Bronchial epithelial cell (primary cell): ENCODE data around the gene FIBCD1. TPM values are rescaled to one million over a fixed set of nuclear protein-coding genes. Genes with fewer than 3 reads are reported as not detected.

Source experiments
- DNase-seq: peaks from one replicate; pipeline ENCODE4 v3.0.0-alpha.2; 2010; ENCODE audit warnings: low read depth
- FAIRE-seq: peaks from 2 replicates; lab custom pipeline; 2011; peaks lifted over from hg19 to GRCh38; lab: Jason Lieb, UNC
- H3K27me3 ChIP-seq: 2 replicates; pipeline ENCODE4 v1.5.1; 2011; ENCODE audit warnings: low read length; ENCODE audit not compliant: control insufficient read depth, insufficient read depth
- H3K36me3 ChIP-seq: 2 replicates; pipeline ENCODE4 v1.5.1; 2011; ENCODE audit warnings: low read length; ENCODE audit not compliant: control insufficient read depth, insufficient read depth
- H3K4me3 ChIP-seq: 2 replicates; pipeline ENCODE4 v1.5.1; 2011; ENCODE audit warnings: mild to moderate bottlenecking, low read depth, low read length, control low read depth
- CTCF ChIP-seq: IDR thresholded peaks from 2 replicates; pipeline ENCODE4 v1.5.1; 2011; ENCODE audit warnings: mild to moderate bottlenecking, moderate library complexity, low read length, control low read depth, inconsistent platforms; ENCODE audit not compliant: insufficient read depth, severe bottlenecking
- total RNA-seq: library from RNA; depleted of rRNA; stranded (reverse); fragments of >200 nt; gene quantifications from 2 replicates; pipeline ENCODE4 v1.2.1, GENCODE V29; 2014

The FIBCD1 gene
- total RNA-seq, 1 donor from 2014 or later: 0.26 TPM

GRCh38 chr9:130965680-130966079, 26.6 kb upstream of the FIBCD1 start:
- TF ChIP-seq CTCF: no peak
- DNase-seq: no peak
- Histone ChIP-seq H3K4me3 (no peak overlapping the region), H3K36me3 (no peaks in the 10 kb centered on the region), H3K27me3 (no peaks in the 10 kb centered on the region)
- FAIRE-seq: no peak

- no peaks in the 10 kb centered on the region for H3K27me3 ChIP-seq
- FAIRE-seq (no peak), DNase-seq (no peak)
- no peak for TF ChIP-seq CTCF
- H3K4me3 ChIP-seq: no peak overlapping the region
- H3K36me3 ChIP-seq: no peaks in the 10 kb centered on the region
Observed at GRCh38 chr9:130963916-130964315, 24.9 kb upstream of the FIBCD1 start.

GRCh38 chr9:130963337-130963908, 24.4 kb upstream of the FIBCD1 start:
- Histone ChIP-seq H3K36me3 (no peaks in the 10 kb centered on the region), H3K27me3 (no peaks in the 10 kb centered on the region), H3K4me3 (no peak overlapping the region)
- no peak for TF ChIP-seq CTCF
- FAIRE-seq: no peak
- DNase-seq: no peak

GRCh38 chr9:130962418-130963316, 23.6 kb upstream of the FIBCD1 start:
- DNase-seq (peak; percentile 92), FAIRE-seq (no peak)
- TF ChIP-seq CTCF: no peak
- Histone ChIP-seq H3K36me3 (no peaks in the 10 kb centered on the region), H3K27me3 (no peaks in the 10 kb centered on the region), H3K4me3 (no peak overlapping the region)

- Histone ChIP-seq H3K27me3 (no peaks in the 10 kb centered on the region), H3K4me3 (no peak overlapping the region), H3K36me3 (no peaks in the 10 kb centered on the region)
- no peak for DNase-seq
- no peak for TF ChIP-seq CTCF
- no peak for FAIRE-seq
Observed at GRCh38 chr9:130961511-130962300, 22.7 kb upstream of the FIBCD1 start.
